GM18508 (cell line): ENCODE data around the gene SSTR3.
"Not testable (repeated sequence)": the region's sequence is repeated elsewhere in the genome, so short reads cannot be mapped to it uniquely, and the experiment has no call there.

Source experiments
- ATAC-seq: cut with Tn5 transposase; IDR thresholded peaks from one replicate; pipeline ENCODE4 v1.9.1; 2021; ENCODE audit warnings: moderate number of reproducible peaks; ENCODE audit not compliant: insufficient read depth, unreplicated experiment

SSTR3 gene

GRCh38 chr22:37243402-37244113 is 31.3 kb upstream of the SSTR3 start:
- no peak for ATAC-seq

- ATAC-seq = peak; percentile 36
Observed at GRCh38 chr22:37242395-37242918, 30.2 kb upstream of the SSTR3 start.

- ATAC-seq = no peak
Observed at GRCh38 chr22:37241351-37242142, 29.3 kb upstream of the SSTR3 start.

GRCh38 chr22:37240941-37241320 is 28.7 kb upstream of the SSTR3 start:
- ATAC-seq = no peak

- no peak for ATAC-seq
Observed at GRCh38 chr22:37240240-37240940, 28.1 kb upstream of the SSTR3 start.

GRCh38 chr22:37239336-37240239 is 27.3 kb upstream of the SSTR3 start:
- ATAC-seq = no peak

GRCh38 chr22:37237371-37238268 is 25.3 kb upstream of the SSTR3 start:
- ATAC-seq = no peak

- no peak for ATAC-seq
Observed at GRCh38 chr22:37235897-37236607, 23.8 kb upstream of the SSTR3 start.

- ATAC-seq = no peak
Observed at GRCh38 chr22:37234736-37235711, 22.7 kb upstream of the SSTR3 start.

- ATAC-seq = no peak
Observed at GRCh38 chr22:37233751-37234631, 21.7 kb upstream of the SSTR3 start.

GRCh38 chr22:37233371-37233750 is 21.1 kb upstream of the SSTR3 start:
- not testable (repeated sequence) for ATAC-seq

- no peak for ATAC-seq
Observed at GRCh38 chr22:37232140-37232998, 20.1 kb upstream of the SSTR3 start.

- no peak for ATAC-seq
Observed at GRCh38 chr22:37231406-37232139, 19.3 kb upstream of the SSTR3 start.

GRCh38 chr22:37230673-37231405 is 18.6 kb upstream of the SSTR3 start:
- ATAC-seq = no peak
